ENCODE results near the gene MEIOSIN. TPM values are rescaled to one million over a fixed set of nuclear protein-coding genes. Genes with fewer than 3 reads are reported as not detected.

MEIOSIN gene
- total and polyA plus RNA-seq, 4 donors, result not detected

- TF ChIP-seq CTCF (IDR thresholded peaks at IDR 0.05; ENCODE audit: low read depth, low read length, missing input control), result no peak
- TF ChIP-seq FOXA2 (IDR thresholded peaks at IDR 0.05), result no peak
- no peak for TF ChIP-seq ATF3 (IDR thresholded peaks at IDR 0.05)
Measured at GRCh38 chr19:45805719-45806118, 72.5 kb downstream of the MEIOSIN start (continued).

GRCh38 chr19:45809643-45810159 lies 76.5 kb downstream of the MEIOSIN start:
- Histone ChIP-seq H3K4me3 (ENCODE audit: low read depth in 1 of 3, low read length in 3 of 3) (no peak overlapping the region), H3K27ac (ENCODE audit: low read depth in 1 of 2, low read length in 2 of 2) (no peak overlapping the region), H3K36me3 (ENCODE audit: control insufficient read depth in 4 of 4, insufficient read depth in 3 of 4, low read depth in 1 of 4, low read length in 3 of 4) (peaks cover 0 to 2% (median 0%) of the 10 kb centered on the region in 4 donors), H3K4me1 (ENCODE audit: control insufficient read depth in 4 of 4, insufficient read depth in 4 of 4, low read length in 3 of 4) (no peaks in the 10 kb centered on the region), H3K27me3 (ENCODE audit: control insufficient read depth in 4 of 4, insufficient read depth in 4 of 4, low read length in 3 of 4) (no peaks in the 10 kb centered on the region), H3K9me3 (ENCODE audit: control insufficient read depth in 4 of 4, low read length in 3 of 4) (no peaks in the 10 kb centered on the region), H3K9ac (ENCODE audit: low read depth in 1 of 2, low read length in 2 of 2) (no peak overlapping the region)
- WGBS, result 53% methylated on average over 7 of the region's 7 CpGs
- no peak for DNase-seq (ENCODE audit: low spot score)
- TF ChIP-seq CTCF (IDR thresholded peaks at IDR 0.05; ENCODE audit: low read depth, low read length, missing input control) (no peak), NR2F2 (IDR thresholded peaks at IDR 0.05) (no peak), HNF4A (conservative IDR thresholded peaks at IDR 0.05) (no peak), REST (IDR thresholded peaks at IDR 0.05) (no peak), RAD21 (IDR thresholded peaks at IDR 0.05) (no peak), ATF3 (IDR thresholded peaks at IDR 0.05) (no peak), EGR1 (IDR thresholded peaks at IDR 0.05; ENCODE audit: low read depth in 2 of 2) (no peak), SP1 (IDR thresholded peaks at IDR 0.05) (no peak), RXRA (IDR thresholded peaks at IDR 0.05) (no peak), ZBTB33 (IDR thresholded peaks at IDR 0.05) (no peak), FOXA1 (IDR thresholded peaks at IDR 0.05) (no peak), MAX (IDR thresholded peaks at IDR 0.05) (no peak), YY1 (IDR thresholded peaks at IDR 0.05) (no peak), HNF4G (IDR thresholded peaks at IDR 0.05) (no peak), GABPA (IDR thresholded peaks at IDR 0.05 in 1 of 2, conservative IDR thresholded peaks at IDR 0.05 in 1 of 2) (no peak), JUND (IDR thresholded peaks at IDR 0.05) (no peak), FOXA2 (IDR thresholded peaks at IDR 0.05) (no peak), TAF1 (conservative IDR thresholded peaks at IDR 0.05) (no peak)
